Measurements from ENCODE around the gene SEPTIN5. TPM values are rescaled to one million over a fixed set of nuclear protein-coding genes. Genes with fewer than 3 reads are reported as not detected.

The SEPTIN5 gene
- total and polyA plus RNA-seq, 12 donors, result 3.7 to 73.4 (median 14.9) TPM

GRCh38 chr22:19728836-19729235, 14.5 kb downstream of the SEPTIN5 start:
- Histone ChIP-seq H3K9me3 (replicated peaks in 1 of 3) (no peaks in the 10 kb centered on the region), H3K4me3 (no peak overlapping the region), H3K4me1 (replicated peaks in 1 of 2) (peaks cover 3 to 5% of the 10 kb centered on the region in 2 donors), H3K27me3 (no peaks in the 10 kb centered on the region), H3K27ac (no peak overlapping the region), H3K36me3 (replicated peaks in 1 of 2) (no peaks in the 10 kb centered on the region)
- intact Hi-C loops (cut with DNase I), result no loop called here
- TF ChIP-seq POLR2A (IDR thresholded peaks at IDR 0.05), result no peak
- no peak for TF ChIP-seq CTCF (IDR thresholded peaks at IDR 0.05)
- DNase-seq, result no peak
- 73 to 77% methylated on average over 10 of the region's 10 CpGs; no CpG with 5 or more reads in 2 of the 4 donors for WGBS, 4 donors

GRCh38 chr22:19729507-19729906, 15.2 kb downstream of the SEPTIN5 start:
- H3K36me3 ChIP-seq (replicated peaks in 1 of 2), result no peaks in the 10 kb centered on the region
- DNase-seq, result no peak
- H3K9me3 ChIP-seq (replicated peaks in 1 of 3), result no peaks in the 10 kb centered on the region
- H3K4me1 ChIP-seq (replicated peaks in 1 of 2), result peaks cover 3 to 5% of the 10 kb centered on the region in 2 donors
- 74 to 87% (median 76%) methylated on average over 7 to 9 of the region's 9 CpGs for WGBS, 4 donors
- intact Hi-C loops (cut with DNase I), result no loop called here
- no peak for TF ChIP-seq POLR2A (IDR thresholded peaks at IDR 0.05)
- no peak for TF ChIP-seq CTCF (IDR thresholded peaks at IDR 0.05)
- H3K27me3 ChIP-seq, result no peaks in the 10 kb centered on the region
- no peak overlapping the region for H3K27ac ChIP-seq
- H3K4me3 ChIP-seq, result no peak overlapping the region

DNA sequence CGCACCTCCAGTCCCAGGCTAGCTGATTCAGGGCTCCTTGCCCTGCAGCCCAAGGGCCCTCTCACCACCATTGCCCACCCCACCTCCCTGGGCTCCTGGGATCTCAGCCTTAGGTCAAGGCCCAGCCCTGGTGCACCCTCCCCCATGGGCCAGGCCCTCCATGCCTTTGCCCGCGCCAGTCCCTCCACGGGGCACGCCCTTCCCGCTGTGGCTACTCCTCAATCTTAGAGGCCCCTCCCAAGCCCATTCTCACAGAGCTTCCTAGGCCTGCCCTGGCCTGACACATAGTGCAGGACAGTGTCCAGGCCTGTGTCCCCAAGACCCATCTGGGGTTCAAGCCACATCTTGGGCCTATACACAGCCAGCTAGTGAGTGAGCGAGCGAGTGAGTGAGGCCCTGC, 15.9 kb downstream of the SEPTIN5 start:
- TF ChIP-seq POLR2A (IDR thresholded peaks at IDR 0.05) (no peak), CTCF (IDR thresholded peaks at IDR 0.05) (no peak)
- Histone ChIP-seq H3K4me1 (replicated peaks in 1 of 2) (peaks cover 3 to 5% of the 10 kb centered on the region in 2 donors), H3K36me3 (replicated peaks in 1 of 2) (no peaks in the 10 kb centered on the region), H3K27me3 (no peaks in the 10 kb centered on the region), H3K27ac (no peak overlapping the region), H3K9me3 (replicated peaks in 1 of 3) (no peaks in the 10 kb centered on the region), H3K4me3 (no peak overlapping the region)
- WGBS, 4 donors, result 80 to 98% (median 92%) methylated on average over 6 to 8 of the region's 8 CpGs
- intact Hi-C loops (cut with DNase I), result loop anchor here in 1 of 2 donors (5.0 kb wide), 1 partner anchor 182 kb away; no protein-coding TSS in a partner anchor
- DNase-seq, result no peak

DNA sequence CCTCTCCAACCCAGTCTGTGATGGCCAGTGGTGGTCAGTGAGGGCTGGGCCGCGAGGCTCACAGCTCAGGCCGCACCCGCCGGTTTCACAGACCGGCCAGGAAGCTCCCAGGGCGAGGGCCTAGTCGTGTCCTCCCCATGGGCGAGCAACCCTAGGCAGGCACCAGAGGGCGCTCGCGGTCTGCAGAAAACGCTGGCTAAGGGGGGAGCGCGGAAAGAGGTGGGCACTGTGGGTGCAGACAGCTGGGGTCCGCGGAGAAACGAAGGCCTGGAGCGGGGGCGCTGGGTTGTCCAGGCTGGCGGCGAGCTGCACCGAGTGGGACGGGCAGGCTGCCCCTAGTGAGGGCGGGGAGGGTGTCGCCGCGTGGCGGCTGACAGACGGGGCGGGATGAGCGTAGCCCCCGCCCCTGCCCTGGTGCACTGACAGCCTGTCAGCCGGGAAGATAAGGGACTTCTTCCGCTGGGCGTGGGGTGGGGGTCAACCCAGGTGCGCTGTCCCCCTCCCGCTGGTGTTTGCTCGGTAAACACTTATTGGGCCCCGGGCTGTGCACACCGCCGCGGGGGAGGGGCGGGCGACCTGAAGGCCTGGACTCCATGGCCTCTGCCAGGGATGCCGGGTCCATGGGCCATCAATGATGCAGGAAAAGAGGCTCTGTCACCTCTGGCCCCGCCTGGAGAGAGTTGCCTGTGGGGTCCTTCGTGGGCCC, 16.5 kb downstream of the SEPTIN5 start:
- H3K27me3 ChIP-seq, result no peaks in the 10 kb centered on the region
- peak; percentile 93 to 97 (median 96) for TF ChIP-seq CTCF (IDR thresholded peaks at IDR 0.05)
- TF ChIP-seq POLR2A (IDR thresholded peaks at IDR 0.05), result no peak
- H3K27ac ChIP-seq, result no peak overlapping the region
- H3K9me3 ChIP-seq (replicated peaks in 1 of 3), result no peaks in the 10 kb centered on the region
- peaks cover 3 to 5% of the 10 kb centered on the region in 2 donors for H3K4me1 ChIP-seq (replicated peaks in 1 of 2)
- H3K4me3 ChIP-seq, result peak overlapping the region in 2 of 4 donors; percentile 16 to 24
- H3K36me3 ChIP-seq (replicated peaks in 1 of 2), result no peaks in the 10 kb centered on the region
- intact Hi-C loops (cut with DNase I), result loop anchor here in 1 of 2 donors (5.0 kb wide), 1 partner anchor 181 kb away; no protein-coding TSS in a partner anchor
- 0 to 10% (median 3%) methylated on average over 9 to 48 of the region's 48 CpGs for WGBS, 4 donors
- DNase-seq, result peak; percentile 74 to 87 (median 84)
